Measurements from ENCODE around the gene OR51B2. TPM values are rescaled to one million over a fixed set of nuclear protein-coding genes. Genes with fewer than 3 reads are reported as not detected.
"Not testable (repeated sequence)": the region's sequence is repeated elsewhere in the genome, so short reads cannot be mapped to it uniquely, and the experiment has no call there.

Gene OR51B2
- total RNA-seq, 3 donors from 2014 or later, result not detected

DNA sequence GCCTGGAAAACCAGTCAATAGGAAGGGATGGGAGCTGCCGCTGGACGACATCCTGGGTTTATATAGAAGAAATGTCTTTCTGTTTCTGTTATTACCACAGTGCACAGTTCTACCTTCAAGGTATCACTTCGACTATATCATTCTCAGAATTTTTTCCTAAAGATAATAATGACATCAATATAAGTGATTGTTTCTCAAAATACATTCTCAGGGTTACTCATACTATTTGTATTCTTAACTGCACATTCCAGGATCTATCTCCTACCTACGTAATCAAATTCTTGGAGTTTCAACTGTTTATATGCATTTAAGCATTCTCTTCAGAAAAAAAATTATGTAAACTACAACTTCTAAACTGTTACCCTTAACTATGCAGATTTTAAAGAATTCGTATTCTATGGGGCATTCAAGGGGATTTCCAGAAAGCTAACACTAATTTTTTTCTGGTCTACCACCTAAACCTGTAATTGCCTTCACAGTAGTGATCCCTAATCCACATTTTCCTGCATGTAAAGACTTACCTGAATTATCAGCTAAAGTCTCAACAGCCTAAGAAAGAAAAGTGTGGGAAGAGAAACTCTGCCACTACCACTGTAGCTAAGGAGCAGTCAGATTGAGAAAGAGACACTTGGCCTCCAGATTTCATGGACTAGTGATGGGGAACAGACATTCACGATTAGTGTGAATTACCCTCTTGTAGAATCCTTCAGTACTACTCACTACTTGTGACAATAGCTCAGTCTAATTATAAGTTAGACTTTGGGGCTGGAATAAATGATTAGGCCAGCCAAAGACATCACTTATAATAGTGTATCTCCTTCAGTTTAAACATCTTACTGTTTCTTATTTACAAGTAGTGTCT lies 19.6 kb upstream of the OR51B2 start, which contains the start of gene OR51B5:
TSS of gene OR51B5 (minus strand) at position 51 of the 862 bp plus-strand sequence. CDS start at position 51, 0 bp downstream.
- H3K9me3 Mint-ChIP-seq, result no peaks in the 10 kb centered on the region
- ATAC-seq, result no peak
- no peak within 1 kb of the TSS for H3K4me3 Mint-ChIP-seq
- H3K4me1 Mint-ChIP-seq (ENCODE audit: low read depth), result no peaks in the 10 kb centered on the region
- no peaks in the 10 kb centered on the region for H3K36me3 Mint-ChIP-seq (ENCODE audit: insufficient read depth)
- DNase-seq, result no peak
- peaks cover 4% of the 10 kb centered on the region for H3K27me3 Mint-ChIP-seq (ENCODE audit: low read depth)

DNA sequence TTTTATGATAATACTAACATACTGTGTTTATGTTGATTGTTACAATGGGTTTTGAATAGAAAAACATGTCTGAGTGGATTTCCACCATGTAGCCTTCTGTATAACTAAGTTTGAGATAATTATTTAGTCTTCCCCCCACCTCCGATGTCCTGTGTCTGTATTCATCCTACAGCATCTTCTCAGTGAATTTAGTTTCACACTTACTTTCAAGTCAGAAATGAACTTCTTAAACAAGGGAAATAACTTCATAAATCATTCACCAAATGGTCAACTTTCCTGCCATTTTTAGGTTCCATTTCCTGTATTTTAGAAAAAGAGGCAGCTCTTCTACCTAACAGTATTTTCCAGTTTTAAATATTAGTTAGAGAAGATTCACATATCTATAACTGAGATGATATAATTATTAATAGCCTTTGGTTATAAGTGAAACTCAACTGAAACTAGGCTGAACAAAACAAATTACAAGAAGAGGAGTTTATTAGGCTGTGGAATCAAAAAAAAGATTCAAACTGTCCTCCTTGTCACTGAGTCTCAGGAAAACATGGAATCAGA lies 15.8 kb upstream of the OR51B2 start:
- no peaks in the 10 kb centered on the region for H3K4me1 Mint-ChIP-seq (ENCODE audit: low read depth)
- no peak for ATAC-seq
- H3K27me3 Mint-ChIP-seq (ENCODE audit: low read depth), result peaks cover 4% of the 10 kb centered on the region
- DNase-seq, result no peak
- no peaks in the 10 kb centered on the region for H3K36me3 Mint-ChIP-seq (ENCODE audit: insufficient read depth)
- H3K9me3 Mint-ChIP-seq, result no peaks in the 10 kb centered on the region
- H3K4me3 Mint-ChIP-seq, result no peak overlapping the region

GRCh38 chr11:5337253-5337652 lies 13.2 kb upstream of the OR51B2 start:
- H3K4me1 Mint-ChIP-seq (ENCODE audit: low read depth); ATAC-seq; DNase-seq: not testable (repeated sequence)

DNA sequence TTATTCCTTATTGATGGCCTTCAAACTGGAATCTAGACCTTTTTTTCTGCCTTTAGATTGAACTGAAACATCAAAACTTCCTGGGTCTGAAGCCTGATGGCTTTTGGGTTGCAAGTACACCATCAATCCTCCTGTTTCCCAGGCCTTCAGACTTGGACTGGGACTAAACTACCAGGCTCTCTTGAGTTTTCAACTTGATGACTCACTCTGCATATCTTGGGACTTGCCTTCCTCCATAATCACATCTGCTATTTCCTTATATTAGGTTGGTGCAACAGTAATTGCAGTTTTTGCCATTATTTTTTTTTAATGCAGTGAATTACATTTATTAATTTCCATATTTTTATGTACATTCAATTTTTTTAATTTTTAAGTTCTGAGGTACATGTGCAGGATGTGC lies 12.2 kb upstream of the OR51B2 start:
- Mint-ChIP-seq H3K27me3 (ENCODE audit: low read depth) (peaks cover 1% of the 10 kb centered on the region), H3K9me3 (no peaks in the 10 kb centered on the region), H3K4me1 (ENCODE audit: low read depth) (no peaks in the 10 kb centered on the region), H3K36me3 (ENCODE audit: insufficient read depth) (no peaks in the 10 kb centered on the region), H3K4me3 (no peak overlapping the region)
- ATAC-seq (no peak), DNase-seq (no peak)

More at GRCh38 chr11:5337253-5337652, 13.2 kb upstream of the OR51B2 start:
- not testable (repeated sequence) for H3K9me3 Mint-ChIP-seq; H3K36me3 Mint-ChIP-seq (ENCODE audit: insufficient read depth); H3K27me3 Mint-ChIP-seq (ENCODE audit: low read depth); H3K4me3 Mint-ChIP-seq

DNA sequence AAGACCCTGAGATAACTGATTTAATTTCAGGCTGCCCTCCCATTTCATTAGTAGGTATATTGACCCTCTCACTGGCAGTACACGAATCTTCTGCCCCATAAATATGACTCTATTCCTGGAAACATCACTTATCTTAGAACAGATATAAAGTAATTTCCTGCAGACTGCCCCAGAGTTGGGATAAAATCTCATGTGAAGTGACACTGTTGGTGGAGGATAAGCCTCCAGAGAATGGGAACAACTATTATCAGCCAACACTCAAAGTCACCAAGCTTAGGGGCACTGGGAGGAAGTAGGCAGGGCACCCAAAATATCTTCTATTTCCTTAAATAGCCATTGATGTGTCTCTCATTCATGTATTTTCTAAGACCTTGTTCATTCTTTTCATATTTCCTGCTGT lies 11.1 kb upstream of the OR51B2 start:
- no peak for DNase-seq
- no peaks in the 10 kb centered on the region for H3K36me3 Mint-ChIP-seq (ENCODE audit: insufficient read depth)
- H3K4me1 Mint-ChIP-seq (ENCODE audit: low read depth), result no peaks in the 10 kb centered on the region

GRCh38 chr11:5317292-5317691 lies 6.8 kb downstream of the OR51B2 start:
- no peak for DNase-seq
- Mint-ChIP-seq H3K27me3 (ENCODE audit: low read depth) (peaks cover 2% of the 10 kb centered on the region), H3K36me3 (ENCODE audit: insufficient read depth) (no peaks in the 10 kb centered on the region), H3K9me3 (peaks cover 7% of the 10 kb centered on the region), H3K4me1 (ENCODE audit: low read depth) (no peaks in the 10 kb centered on the region), H3K4me3 (no peak overlapping the region)
- ATAC-seq, result no peak

More for the DNA sequence above, 11.1 kb upstream of the OR51B2 start:
- Mint-ChIP-seq H3K9me3 (no peaks in the 10 kb centered on the region), H3K4me3 (no peak overlapping the region), H3K27me3 (ENCODE audit: low read depth) (peaks cover 1% of the 10 kb centered on the region)
- no peak for ATAC-seq

DNA sequence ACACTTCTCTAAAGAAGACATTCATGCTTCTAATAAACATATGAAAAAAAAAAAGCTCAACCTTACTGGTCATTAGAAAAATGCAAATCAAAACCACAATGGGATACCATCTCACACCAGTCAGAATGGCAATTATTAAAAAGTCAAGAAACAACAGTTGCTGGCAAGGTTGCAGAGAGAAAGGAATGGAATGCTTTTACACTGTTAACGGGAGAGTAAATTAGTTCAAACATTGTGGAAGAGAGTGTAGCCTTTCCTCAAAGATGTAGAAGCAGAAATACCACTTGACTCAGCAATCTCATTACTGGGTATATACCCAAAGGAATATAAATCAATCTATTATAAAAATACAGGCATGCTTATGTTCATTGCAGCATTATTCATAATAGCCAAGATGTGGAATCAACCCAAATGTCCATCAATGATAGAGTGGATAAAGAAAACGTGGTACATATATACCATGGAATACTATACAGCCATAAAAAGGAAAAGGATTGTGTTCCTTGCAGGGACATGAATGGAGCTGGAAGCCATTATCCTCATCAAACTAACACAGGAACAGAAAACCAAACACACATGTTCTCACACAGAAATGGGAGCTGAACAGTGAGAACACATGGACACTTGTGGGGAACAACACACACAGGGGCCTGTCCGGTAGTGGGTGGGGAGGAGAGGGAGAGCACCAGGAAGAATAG lies 10.6 kb downstream of the OR51B2 start:
- not testable (repeated sequence) for H3K9me3 Mint-ChIP-seq; ATAC-seq; DNase-seq; H3K4me3 Mint-ChIP-seq; H3K4me1 Mint-ChIP-seq (ENCODE audit: low read depth); H3K36me3 Mint-ChIP-seq (ENCODE audit: insufficient read depth); H3K27me3 Mint-ChIP-seq (ENCODE audit: low read depth)

GRCh38 chr11:5310423-5310822 lies 13.7 kb downstream of the OR51B2 start:
- Mint-ChIP-seq H3K4me3 (no peak overlapping the region), H3K36me3 (ENCODE audit: insufficient read depth) (no peaks in the 10 kb centered on the region), H3K27me3 (ENCODE audit: low read depth) (peaks cover 2% of the 10 kb centered on the region), H3K9me3 (peaks cover 7% of the 10 kb centered on the region), H3K4me1 (ENCODE audit: low read depth) (no peaks in the 10 kb centered on the region)
- DNase-seq (no peak), ATAC-seq (no peak)

DNA sequence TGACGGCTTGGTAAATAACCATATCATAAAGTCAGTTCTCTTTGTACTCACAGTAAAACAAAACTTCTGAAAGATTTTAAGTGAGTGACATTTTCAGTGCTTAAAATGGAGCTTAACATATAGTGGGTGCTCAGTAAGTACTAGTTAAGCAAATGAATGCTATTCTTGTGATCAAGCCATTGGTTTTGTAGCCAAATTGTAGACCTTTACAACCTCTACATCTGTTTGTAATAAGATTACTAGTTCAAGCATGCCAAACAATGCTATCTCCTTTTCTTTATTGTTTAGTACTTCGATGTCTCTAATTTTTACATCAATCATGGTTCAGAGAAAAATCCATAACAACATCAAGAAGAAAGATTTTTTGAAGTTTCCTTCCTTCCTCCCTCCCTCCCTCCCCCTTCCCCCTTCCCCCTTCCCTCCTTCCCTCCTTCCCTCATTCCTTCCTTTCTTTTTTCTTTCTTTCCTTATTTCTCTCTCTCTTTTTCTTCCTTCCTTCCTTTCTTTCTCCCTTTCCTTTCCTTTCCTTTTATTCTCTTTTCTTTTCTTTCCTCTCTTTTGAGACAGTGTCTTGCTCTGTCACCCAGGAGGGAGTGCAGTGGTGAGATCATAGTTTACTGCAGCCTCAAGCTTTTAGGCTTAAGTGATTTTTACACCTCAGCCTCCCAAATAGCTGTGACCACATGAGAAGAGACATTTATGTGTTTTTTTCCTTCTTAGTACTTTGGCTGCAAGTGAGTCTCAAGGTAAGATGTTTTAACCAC lies 16.7 kb downstream of the OR51B2 start:
- H3K27me3 Mint-ChIP-seq (ENCODE audit: low read depth), result peaks cover 6% of the 10 kb centered on the region
- no peak overlapping the region for H3K4me3 Mint-ChIP-seq
- no peak for DNase-seq
- no peak for ATAC-seq
- H3K4me1 Mint-ChIP-seq (ENCODE audit: low read depth), result no peaks in the 10 kb centered on the region
- H3K9me3 Mint-ChIP-seq, result no peaks in the 10 kb centered on the region
- H3K36me3 Mint-ChIP-seq (ENCODE audit: insufficient read depth), result no peaks in the 10 kb centered on the region

DNA sequence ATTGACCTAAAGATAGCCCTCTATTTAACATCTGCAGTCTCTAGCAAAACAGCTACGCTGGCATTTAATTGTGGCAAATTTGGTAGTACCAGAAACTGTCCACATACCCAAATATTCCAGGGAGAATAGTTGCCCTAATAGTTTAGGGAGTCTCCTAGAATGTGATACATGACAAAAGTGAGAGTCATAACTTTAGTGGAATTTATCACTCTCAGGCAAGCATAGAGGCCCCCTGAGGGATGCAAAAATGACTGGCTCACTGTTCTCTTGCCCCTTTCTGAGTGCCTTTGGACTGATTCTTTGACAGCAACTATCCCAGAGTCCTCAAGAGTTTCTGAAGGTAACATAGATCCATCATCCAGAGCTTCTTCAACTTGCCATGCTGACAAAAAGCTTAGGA lies 20.1 kb downstream of the OR51B2 start:
- H3K4me3 Mint-ChIP-seq, result no peak overlapping the region
- ATAC-seq (no peak), DNase-seq (no peak)
- H3K27me3 Mint-ChIP-seq (ENCODE audit: low read depth), result peaks cover 6% of the 10 kb centered on the region
- H3K36me3 Mint-ChIP-seq (ENCODE audit: insufficient read depth), result no peaks in the 10 kb centered on the region
- no peaks in the 10 kb centered on the region for H3K9me3 Mint-ChIP-seq
- no peaks in the 10 kb centered on the region for H3K4me1 Mint-ChIP-seq (ENCODE audit: low read depth)

DNA sequence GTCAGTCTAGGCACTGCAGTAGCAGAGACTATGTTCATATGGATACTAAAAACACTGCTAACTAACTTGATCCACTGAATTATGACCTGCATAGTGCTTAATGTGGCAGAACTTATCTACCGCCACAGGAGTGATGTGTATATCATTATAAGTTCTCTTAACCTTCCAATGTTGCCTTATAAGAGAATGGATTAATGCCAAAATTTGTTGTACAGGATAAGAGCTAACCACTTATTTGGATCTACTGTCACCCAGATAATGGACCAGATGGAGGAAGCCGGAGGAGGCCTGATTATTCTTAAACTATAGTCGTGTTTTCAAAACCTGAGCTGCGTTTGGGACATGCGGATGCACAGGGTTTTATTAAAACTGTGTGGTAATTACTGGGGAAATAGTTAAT lies 20.5 kb downstream of the OR51B2 start:
- no peaks in the 10 kb centered on the region for H3K4me1 Mint-ChIP-seq (ENCODE audit: low read depth)
- no peaks in the 10 kb centered on the region for H3K9me3 Mint-ChIP-seq
- ATAC-seq, result no peak
- DNase-seq, result no peak
- no peak overlapping the region for H3K4me3 Mint-ChIP-seq
- peaks cover 6% of the 10 kb centered on the region for H3K27me3 Mint-ChIP-seq (ENCODE audit: low read depth)
- H3K36me3 Mint-ChIP-seq (ENCODE audit: insufficient read depth), result no peaks in the 10 kb centered on the region

DNA sequence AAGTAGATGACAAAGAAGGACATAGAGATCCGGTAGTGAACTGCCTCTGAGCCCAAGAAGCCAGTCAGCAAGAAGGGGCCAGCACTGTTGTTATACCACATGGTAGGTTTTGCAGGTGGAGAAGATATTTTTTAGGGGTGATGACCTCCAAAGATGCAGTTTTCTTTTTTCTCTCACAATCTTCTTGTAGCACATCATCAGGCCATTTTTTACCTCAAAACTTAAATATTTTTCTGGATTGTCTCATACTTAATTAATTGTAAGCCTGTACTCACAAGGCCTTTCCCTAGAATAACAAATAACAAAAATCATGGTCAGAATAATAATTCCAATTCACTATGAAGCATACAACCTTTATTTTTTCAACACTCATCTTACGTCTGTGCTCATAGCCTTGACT lies 22.3 kb downstream of the OR51B2 start, which contains the start of gene OR51B4:
TSS of gene OR51B4 (minus strand) at position 101 of the 400 bp plus-strand sequence. CDS start at position 101, 0 bp downstream.
- H3K36me3 Mint-ChIP-seq (ENCODE audit: insufficient read depth), result no peaks in the 10 kb centered on the region
- H3K4me1 Mint-ChIP-seq (ENCODE audit: low read depth), result no peaks in the 10 kb centered on the region
- no peak for DNase-seq
- ATAC-seq, result no peak
- H3K9me3 Mint-ChIP-seq, result no peaks in the 10 kb centered on the region
- H3K27me3 Mint-ChIP-seq (ENCODE audit: low read depth), result peaks cover 5% of the 10 kb centered on the region
- no peak within 1 kb of the TSS for H3K4me3 Mint-ChIP-seq

GRCh38 chr11:5300251-5300650 lies 23.8 kb downstream of the OR51B2 start:
- no peaks in the 10 kb centered on the region for H3K36me3 Mint-ChIP-seq (ENCODE audit: insufficient read depth)
- H3K27me3 Mint-ChIP-seq (ENCODE audit: low read depth), result peaks cover 5% of the 10 kb centered on the region
- DNase-seq (no peak), ATAC-seq (no peak)
- H3K9me3 Mint-ChIP-seq, result no peaks in the 10 kb centered on the region
- H3K4me1 Mint-ChIP-seq (ENCODE audit: low read depth), result no peaks in the 10 kb centered on the region
- H3K4me3 Mint-ChIP-seq, result no peak overlapping the region

DNA sequence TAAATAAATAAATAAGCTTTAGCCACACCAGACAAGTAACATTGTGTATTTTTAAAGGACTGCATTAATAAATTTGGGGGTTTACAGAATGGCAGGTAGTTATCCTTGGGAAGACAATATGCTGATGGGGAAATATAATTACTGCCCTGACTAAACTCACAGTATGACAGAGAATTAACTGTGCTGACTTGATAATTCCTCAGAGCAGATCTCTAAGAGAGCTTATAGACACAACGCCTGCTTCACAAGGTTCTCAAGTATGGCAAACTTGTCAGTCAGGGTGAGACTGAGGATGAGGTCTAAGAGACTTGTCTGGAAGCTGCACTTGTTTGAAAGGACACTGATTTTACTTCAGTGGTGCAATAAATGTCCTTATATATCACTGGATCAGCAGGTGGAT lies 25.6 kb downstream of the OR51B2 start:
- DNase-seq, result no peak
- H3K36me3 Mint-ChIP-seq (ENCODE audit: insufficient read depth), result no peaks in the 10 kb centered on the region
- H3K9me3 Mint-ChIP-seq, result no peaks in the 10 kb centered on the region
- no peaks in the 10 kb centered on the region for H3K4me1 Mint-ChIP-seq (ENCODE audit: low read depth)
- ATAC-seq, result no peak
- no peak overlapping the region for H3K4me3 Mint-ChIP-seq
- peaks cover 2% of the 10 kb centered on the region for H3K27me3 Mint-ChIP-seq (ENCODE audit: low read depth)

Data from activated T-cell treated with anti-CD3 and anti-CD28 coated beads, Interleukin-2, amount 50 U/mL, for 4 hours (primary cell).